CD14-positive monocyte (primary cell): ENCODE data around the gene SASH1. TPM values are rescaled to one million over a fixed set of nuclear protein-coding genes. Genes with fewer than 3 reads are reported as not detected.
A peak's percentile ranks its signal among the peaks of the same experiment; 100 is the strongest.
"Not testable (repeated sequence)": the region's sequence is repeated elsewhere in the genome, so short reads cannot be mapped to it uniquely, and the experiment has no call there.

Source experiments
- DNase-seq, 3 donors: peaks; one replicate each; pipeline ENCODE4 v3.0.0-alpha.2; 2011 to 2022
- H2AFZ ChIP-seq: 2 replicates; pipeline ENCODE4 v1.6.0; 2012; ENCODE audit warnings: mild to moderate bottlenecking, low read depth, low read length, inconsistent platforms; ENCODE audit not compliant: insufficient read depth, poor library complexity, severe bottlenecking
- H3K27ac ChIP-seq, 2 donors: 1 replicate in 1 of 2; 2 replicates in 1 of 2; pipeline ENCODE4 v1.5.1; 2012 to 2013; ENCODE audit warnings: low read length in 2 of 2, control low read depth in 1 of 2, inconsistent platforms in 1 of 2, low read depth in 1 of 2, mild to moderate bottlenecking in 1 of 2
- H3K27me3 ChIP-seq, 2 donors: one replicate each; pipeline versions ENCODE4 v1.6.0 to v1.6.1; 2011 to 2013; ENCODE audit warnings: low read length in 2 of 2; ENCODE audit not compliant: control insufficient read depth in 2 of 2, insufficient read depth in 2 of 2
- H3K36me3 ChIP-seq, 2 donors: replicated peaks in 1 of 2; 1 replicate in 1 of 2; 2 replicates in 1 of 2; pipeline versions ENCODE4 v1.5.1 to v1.6.1; 2012 to 2013; ENCODE audit warnings: low read length in 2 of 2, control low read depth in 1 of 2, inconsistent platforms in 1 of 2, mild to moderate bottlenecking in 1 of 2; ENCODE audit not compliant: insufficient read depth in 2 of 2, control insufficient read depth in 1 of 2
- H3K4me1 ChIP-seq, 2 donors: 1 replicate in 1 of 2; 2 replicates in 1 of 2; pipeline versions ENCODE4 v1.5.1 to v1.6.1; 2012 to 2013; ENCODE audit warnings: low read length in 2 of 2, control low read depth in 1 of 2, inconsistent platforms in 1 of 2, mild to moderate bottlenecking in 1 of 2, moderate library complexity in 1 of 2; ENCODE audit not compliant: insufficient read depth in 2 of 2, control insufficient read depth in 1 of 2
- H3K4me2 ChIP-seq: replicated peaks from 2 replicates; pipeline ENCODE3; 2012; ENCODE audit warnings: low read length, moderate library complexity, mild to moderate bottlenecking; ENCODE audit not compliant: poor library complexity, severe bottlenecking; ENCODE audit errors: extremely low read depth
- H3K4me3 ChIP-seq, 3 experiments: fragments of 200-600 bp in 1 of 3; sonication (generic) in 1 of 3; replicated peaks in 1 of 3; 1 replicate in 2 of 3; 2 replicates in 1 of 3; pipeline ENCODE4 v1.5.1; 2011 to 2013; ENCODE audit warnings: low read length in 3 of 3, mild to moderate bottlenecking in 3 of 3, control low read depth in 2 of 3, low read depth in 2 of 3, inconsistent platforms in 1 of 3, moderate library complexity in 1 of 3
- H3K79me2 ChIP-seq: 2 replicates; pipeline ENCODE4 v1.6.0; 2012; ENCODE audit warnings: mild to moderate bottlenecking, control low read depth, inconsistent platforms, low read length, moderate library complexity; ENCODE audit not compliant: insufficient read depth
- H3K9ac ChIP-seq: 2 replicates; pipeline ENCODE4 v1.6.0; 2017; ENCODE audit warnings: low read length, mild to moderate bottlenecking; ENCODE audit not compliant: insufficient read depth, poor library complexity, severe bottlenecking
- H3K9me3 ChIP-seq, 2 donors: replicated peaks in 1 of 2; 1 replicate in 1 of 2; 2 replicates in 1 of 2; pipeline versions ENCODE4 v1.5.1 to v1.6.1; 2012 to 2013; ENCODE audit warnings: low read length in 2 of 2, control low read depth in 1 of 2; ENCODE audit not compliant: control insufficient read depth in 1 of 2, insufficient read depth in 1 of 2
- H4K20me1 ChIP-seq: 2 replicates; pipeline ENCODE4 v1.6.0; 2012; ENCODE audit warnings: mild to moderate bottlenecking, low read length, control low read depth, moderate library complexity; ENCODE audit not compliant: insufficient read depth
- H3K27ac Mint-ChIP-seq, 7 donors: one replicate each; pipeline ENCODE4 v1.8.0; 2020; ENCODE audit warnings: mild to moderate bottlenecking in 7 of 7, mixed read lengths in 7 of 7, moderate library complexity in 6 of 7, inconsistent platforms in 2 of 7
- H3K27me3 Mint-ChIP-seq, 3 donors: one replicate each; pipeline ENCODE4 v1.8.0; 2021 to 2022; ENCODE audit warnings: low read depth in 3 of 3, mild to moderate bottlenecking in 3 of 3, mixed read lengths in 3 of 3, moderate library complexity in 3 of 3, inconsistent platforms in 1 of 3
- H3K36me3 Mint-ChIP-seq, 2 donors: one replicate each; pipeline ENCODE4 v1.8.0; 2020; ENCODE audit warnings: mixed read lengths in 2 of 2, inconsistent platforms in 1 of 2, mild to moderate bottlenecking in 1 of 2
- H3K4me1 Mint-ChIP-seq: one replicate; pipeline ENCODE4 v1.8.0; 2020; ENCODE audit warnings: mild to moderate bottlenecking, mixed read lengths
- H3K4me3 Mint-ChIP-seq, 2 donors: one replicate each; pipeline ENCODE4 v1.8.0; 2020; ENCODE audit warnings: mild to moderate bottlenecking in 2 of 2, mixed read lengths in 2 of 2, moderate library complexity in 1 of 2
- H3K9me3 Mint-ChIP-seq, 7 donors: one replicate each; pipeline ENCODE4 v1.8.0; 2020 to 2022; ENCODE audit warnings: mixed read lengths in 7 of 7, mild to moderate bottlenecking in 6 of 7, moderate library complexity in 6 of 7, inconsistent platforms in 2 of 7
- CTCF ChIP-seq: fragments of 200-600 bp; IDR thresholded peaks from one replicate; pipeline ENCODE4 v1.8.0; 2022; ENCODE audit warnings: antibody characterized with exemption, mild to moderate bottlenecking
- WGBS: methylation state at CpG from one replicate; pipeline ENCODE4 v1.1.5; 2013; ENCODE audit warnings: missing lambda C conversion rate; ENCODE audit not compliant: insufficient coverage; 5-methylcytosine and 5-hydroxymethylcytosine counted together
- intact Hi-C, 2 donors: fragments of 100-400 bp; cut with micrococcal nuclease; formaldehyde crosslinking; loops; one replicate each; pipeline versions ENCODE4 v1.15.0 to v1.15.1; 2023
- polyA plus RNA-seq, 3 donors: library from polyadenylated mRNA; depleted of rRNA in 1 of 3; unstranded in 2 of 3; stranded (reverse) in 1 of 3; fragments of 300-500 nt in 2 of 3; fragments of >200 nt in 1 of 3; fragmentation: Illumina TruSeq in 2 of 3; gene quantifications; 1 replicate in 2 of 3; 2 replicates in 1 of 3; pipeline ENCODE4 v1.2.3, GENCODE V29; 2012 to 2021

SASH1 gene
- polyA plus RNA-seq, 3 donors: 0.90 to 5.1 (median 4.7) TPM

- DNase-seq: no peak
- no peak overlapping the region for H3K4me2 ChIP-seq
- H3K79me2 ChIP-seq: no peaks in the 10 kb centered on the region
- Mint-ChIP-seq H3K9me3 (peaks cover 3 to 28% (median 19%) of the 10 kb centered on the region in 7 donors), H3K4me3 (no peak overlapping the region), H3K27ac (no peak overlapping the region), H3K27me3 (peaks cover 0 to 11% (median 5%) of the 10 kb centered on the region in 3 donors), H3K36me3 (peaks cover 3% of the 10 kb centered on the region in 2 donors), H3K4me1 (peaks cover 60% of the 10 kb centered on the region)
- peaks cover 0 to 4% of the 10 kb centered on the region in 2 donors for H3K9me3 ChIP-seq
- H2AFZ ChIP-seq: no peak overlapping the region
- no peak overlapping the region for H3K4me3 ChIP-seq
- 80% methylated on average over 1 of the region's 5 CpGs for WGBS
- H3K27me3 ChIP-seq: no peaks in the 10 kb centered on the region
- H3K36me3 ChIP-seq: no peaks in the 10 kb centered on the region
- H3K9ac ChIP-seq: no peak overlapping the region
- no peak overlapping the region for H3K27ac ChIP-seq
- TF ChIP-seq CTCF: no peak
- H4K20me1 ChIP-seq: no peaks in the 10 kb centered on the region
- H3K4me1 ChIP-seq: peaks cover 43 to 56% of the 10 kb centered on the region in 2 donors
- intact Hi-C loops: no loop called here
Observed at GRCh38 chr6:148379481-148379880, 36.8 kb downstream of the SASH1 start.

GRCh38 chr6:148379966-148380713 lies 37.5 kb downstream of the SASH1 start:
- Histone ChIP-seq H3K4me1 (peaks cover 50 to 63% of the 10 kb centered on the region in 2 donors), H3K36me3 (no peaks in the 10 kb centered on the region), H3K79me2 (no peaks in the 10 kb centered on the region), H3K27me3 (no peaks in the 10 kb centered on the region), H3K9ac (no peak overlapping the region), H3K4me3 (no peak overlapping the region), H4K20me1 (no peaks in the 10 kb centered on the region), H3K27ac (no peak overlapping the region), H2AFZ (no peak overlapping the region), H3K4me2 (no peak overlapping the region), H3K9me3 (peaks cover 0 to 4% of the 10 kb centered on the region in 2 donors)
- peak overlapping the region in 2 of 7 donors; percentile 4 to 10 for H3K27ac Mint-ChIP-seq
- intact Hi-C loops: no loop called here
- H3K4me1 Mint-ChIP-seq: peaks cover 64% of the 10 kb centered on the region
- peaks cover 0 to 5% (median 2%) of the 10 kb centered on the region in 3 donors for H3K27me3 Mint-ChIP-seq
- TF ChIP-seq CTCF: no peak
- H3K4me3 Mint-ChIP-seq: no peak overlapping the region
- no peak for DNase-seq
- H3K36me3 Mint-ChIP-seq: peaks cover 3% of the 10 kb centered on the region in 2 donors
- peaks cover 3 to 25% (median 19%) of the 10 kb centered on the region in 7 donors for H3K9me3 Mint-ChIP-seq
- 93% methylated on average over 6 of the region's 11 CpGs for WGBS

GRCh38 chr6:148382051-148382450 lies 39.4 kb downstream of the SASH1 start:
- H3K27ac ChIP-seq: peak overlapping the region; percentile 41 to 61
- H3K27me3 ChIP-seq, intact Hi-C loops, H3K79me2 ChIP-seq, H3K27me3 Mint-ChIP-seq, H3K4me2 ChIP-seq, H3K36me3 Mint-ChIP-seq, H3K4me3 Mint-ChIP-seq, H3K9me3 ChIP-seq, H3K36me3 ChIP-seq, H4K20me1 ChIP-seq, H3K4me3 ChIP-seq, H3K9ac ChIP-seq, H2AFZ ChIP-seq, DNase-seq: not testable (repeated sequence)
- 100% methylated on average over 3 of the region's 9 CpGs for WGBS
- peak overlapping the region in 6 of 7 donors; percentile 50 to 89 (median 84) for H3K27ac Mint-ChIP-seq
- H3K9me3 Mint-ChIP-seq: peaks cover 3 to 28% (median 15%) of the 10 kb centered on the region in 7 donors
- H3K4me1 Mint-ChIP-seq: peaks cover 80% of the 10 kb centered on the region
- peaks cover 69 to 80% of the 10 kb centered on the region in 2 donors for H3K4me1 ChIP-seq
